AG04450 (cell line): ENCODE data around the gene TMEM100. TPM values are rescaled to one million over a fixed set of nuclear protein-coding genes. Genes with fewer than 3 reads are reported as not detected.

ENCODE experiments used
- CTCF ChIA-PET: fragments of 300-600, 350-600 bp; formaldehyde crosslinking; extraction: SDS; loops from one replicate; lab custom pipeline; 2022; ENCODE audit warnings: antibody characterized with exemption, inconsistent platforms; lab: Charles Lee
- POLR2A ChIA-PET: fragments of 350-600 bp; formaldehyde crosslinking; extraction: SDS; loops from one replicate; lab custom pipeline; 2021; ENCODE audit warnings: antibody characterized with exemption, inconsistent platforms; lab: Yijun Ruan, JAX
- DNase-seq: peaks from one replicate; pipeline ENCODE4 v3.0.0-alpha.2; 2011; ENCODE audit warnings: low read depth, low spot score
- H3K27ac ChIP-seq: one replicate; pipeline ENCODE4 v1.5.1; 2012; ENCODE audit warnings: low read depth, low read length, control low read depth
- H3K27me3 ChIP-seq: one replicate; pipeline ENCODE4 v1.6.0; 2012; ENCODE audit warnings: low read length; ENCODE audit not compliant: control insufficient read depth, insufficient read depth
- H3K4me3 ChIP-seq: 2 replicates; pipeline ENCODE4 v1.5.1; 2011; ENCODE audit warnings: mild to moderate bottlenecking, low read depth, low read length, control low read depth
- H3K9me3 ChIP-seq: 2 replicates; pipeline ENCODE4 v1.5.1; 2012; ENCODE audit warnings: low read length; ENCODE audit not compliant: control insufficient read depth, insufficient read depth
- polyA plus RNA-seq: library from polyadenylated mRNA; depleted of rRNA; stranded (reverse); fragments of >200 nt; gene quantifications from 2 replicates; pipeline ENCODE4 v1.2.3, GENCODE V29; 2011
- TF ChIP-seq, protein P1 (sequence below): IDR thresholded peaks from 2 replicates; pipeline ENCODE4 v1.5.1; 2011; ENCODE audit warnings: low read depth, low read length, control low read depth, inconsistent platforms

The TMEM100 gene
- polyA plus RNA-seq, 1 experiment: 0.63 TPM

- no peaks in the 10 kb centered on the region for H3K27me3 ChIP-seq
- no peak for DNase-seq
- POLR2A ChIA-PET: no interaction called here
- H3K9me3 ChIP-seq: no peaks in the 10 kb centered on the region
- no peak overlapping the region for H3K4me3 ChIP-seq
- H3K27ac ChIP-seq: no peak overlapping the region
- TF ChIP-seq, protein P1, sequence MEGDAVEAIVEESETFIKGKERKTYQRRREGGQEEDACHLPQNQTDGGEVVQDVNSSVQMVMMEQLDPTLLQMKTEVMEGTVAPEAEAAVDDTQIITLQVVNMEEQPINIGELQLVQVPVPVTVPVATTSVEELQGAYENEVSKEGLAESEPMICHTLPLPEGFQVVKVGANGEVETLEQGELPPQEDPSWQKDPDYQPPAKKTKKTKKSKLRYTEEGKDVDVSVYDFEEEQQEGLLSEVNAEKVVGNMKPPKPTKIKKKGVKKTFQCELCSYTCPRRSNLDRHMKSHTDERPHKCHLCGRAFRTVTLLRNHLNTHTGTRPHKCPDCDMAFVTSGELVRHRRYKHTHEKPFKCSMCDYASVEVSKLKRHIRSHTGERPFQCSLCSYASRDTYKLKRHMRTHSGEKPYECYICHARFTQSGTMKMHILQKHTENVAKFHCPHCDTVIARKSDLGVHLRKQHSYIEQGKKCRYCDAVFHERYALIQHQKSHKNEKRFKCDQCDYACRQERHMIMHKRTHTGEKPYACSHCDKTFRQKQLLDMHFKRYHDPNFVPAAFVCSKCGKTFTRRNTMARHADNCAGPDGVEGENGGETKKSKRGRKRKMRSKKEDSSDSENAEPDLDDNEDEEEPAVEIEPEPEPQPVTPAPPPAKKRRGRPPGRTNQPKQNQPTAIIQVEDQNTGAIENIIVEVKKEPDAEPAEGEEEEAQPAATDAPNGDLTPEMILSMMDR: no peak
- CTCF ChIA-PET: interaction anchor here (1.2 to 9.5 kb wide), 8 partner anchors 7 to 195 kb away, joined by 4 to 165 read pairs (median 36); partner anchors contain the start of gene PCTP
These were observed 1.5 kb downstream of the TMEM100 start for GRCh38 chr17:55720919-55721836.

- ChIA-PET POLR2A (no interaction called here), CTCF (interaction anchor here (0.6 to 9.5 kb wide), 36 partner anchors 9 to 516 kb away, joined by 3 to 165 read pairs (median 5); partner anchors contain the start of gene PCTP)
- DNase-seq: peak; percentile 48
- H3K27me3 ChIP-seq: no peaks in the 10 kb centered on the region
- no peak overlapping the region for H3K27ac ChIP-seq
- H3K9me3 ChIP-seq: no peaks in the 10 kb centered on the region
- TF ChIP-seq, protein P1: peak; percentile 80
- no peak overlapping the region for H3K4me3 ChIP-seq
These were observed 4.5 kb downstream of the TMEM100 start for GRCh38 chr17:55717898-55718735.

DNA sequence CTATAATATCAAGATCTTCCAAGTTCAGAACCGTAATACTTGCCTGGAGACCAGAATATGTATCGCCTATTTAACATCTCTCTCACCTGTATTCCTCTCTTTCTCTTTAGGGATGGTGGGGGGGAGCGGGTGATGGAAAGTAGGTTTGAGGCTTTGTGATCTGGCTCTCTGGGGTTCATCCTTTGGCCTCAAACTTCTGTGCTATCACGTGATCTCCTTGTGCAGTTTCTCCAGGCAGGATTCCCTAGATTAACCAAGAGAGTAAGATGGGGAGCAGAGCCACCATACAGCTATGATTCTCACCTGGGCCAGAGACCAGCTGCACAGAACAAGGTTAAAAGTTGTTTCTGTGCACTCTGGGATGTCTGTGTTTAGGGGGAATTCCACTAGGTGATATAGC is 5.2 kb downstream of the TMEM100 start:
- DNase-seq: no peak
- no peaks in the 10 kb centered on the region for H3K9me3 ChIP-seq
- CTCF ChIA-PET: interaction anchor here (0.6 to 9.5 kb wide), 28 partner anchors 9 to 517 kb away, joined by 3 to 165 read pairs (median 6); partner anchors contain the start of gene PCTP

GRCh38 chr17:55710829-55711496 is 11.7 kb downstream of the TMEM100 start:
- Histone ChIP-seq H3K27ac (no peak overlapping the region), H3K27me3 (no peaks in the 10 kb centered on the region), H3K4me3 (no peak overlapping the region), H3K9me3 (no peaks in the 10 kb centered on the region)
- TF ChIP-seq, protein P1: no peak
- CTCF ChIA-PET: interaction anchor here (4.7 to 5.7 kb wide), 2 partner anchors 9 to 185 kb away, joined by 33 to 55 read pairs; partner anchors contain the start of gene TMEM100
- DNase-seq: no peak
- POLR2A ChIA-PET: no interaction called here

More for the DNA sequence above, 5.2 kb downstream of the TMEM100 start:
- H3K27me3 ChIP-seq: no peaks in the 10 kb centered on the region
- POLR2A ChIA-PET: no interaction called here
- no peak overlapping the region for H3K27ac ChIP-seq
- H3K4me3 ChIP-seq: no peak overlapping the region
- TF ChIP-seq, protein P1: no peak
